ENCODE results near the gene ATP11C.

GRCh38 chrX:139890991-139891700 is 41.7 kb downstream of the ATP11C start:
- TF ChIP-seq CTCF (optimal IDR thresholded peaks at IDR 0.05 in 1 of 3, IDR thresholded peaks at IDR 0.05 in 1 of 3, conservative IDR thresholded peaks at IDR 0.05 in 1 of 3; ENCODE audit: extremely low read depth in 1 of 3, insufficient read depth in 2 of 3, low read length in 3 of 3): no peak
- TF ChIP-seq EZH2 (IDR thresholded peaks at IDR 0.05; ENCODE audit: low read length): no peak

Data from keratinocyte (primary cell).